Measurements from ENCODE around the gene ZBTB20. TPM values are rescaled to one million over a fixed set of nuclear protein-coding genes. Genes with fewer than 3 reads are reported as not detected.

The ZBTB20 gene
- total and polyA plus RNA-seq, 10 of the 15 experiments (the other 5 are each of a cell fraction or from before 2014, with no cell fraction given): 0.20 to 5.5 (median 2.2) TPM

DNA sequence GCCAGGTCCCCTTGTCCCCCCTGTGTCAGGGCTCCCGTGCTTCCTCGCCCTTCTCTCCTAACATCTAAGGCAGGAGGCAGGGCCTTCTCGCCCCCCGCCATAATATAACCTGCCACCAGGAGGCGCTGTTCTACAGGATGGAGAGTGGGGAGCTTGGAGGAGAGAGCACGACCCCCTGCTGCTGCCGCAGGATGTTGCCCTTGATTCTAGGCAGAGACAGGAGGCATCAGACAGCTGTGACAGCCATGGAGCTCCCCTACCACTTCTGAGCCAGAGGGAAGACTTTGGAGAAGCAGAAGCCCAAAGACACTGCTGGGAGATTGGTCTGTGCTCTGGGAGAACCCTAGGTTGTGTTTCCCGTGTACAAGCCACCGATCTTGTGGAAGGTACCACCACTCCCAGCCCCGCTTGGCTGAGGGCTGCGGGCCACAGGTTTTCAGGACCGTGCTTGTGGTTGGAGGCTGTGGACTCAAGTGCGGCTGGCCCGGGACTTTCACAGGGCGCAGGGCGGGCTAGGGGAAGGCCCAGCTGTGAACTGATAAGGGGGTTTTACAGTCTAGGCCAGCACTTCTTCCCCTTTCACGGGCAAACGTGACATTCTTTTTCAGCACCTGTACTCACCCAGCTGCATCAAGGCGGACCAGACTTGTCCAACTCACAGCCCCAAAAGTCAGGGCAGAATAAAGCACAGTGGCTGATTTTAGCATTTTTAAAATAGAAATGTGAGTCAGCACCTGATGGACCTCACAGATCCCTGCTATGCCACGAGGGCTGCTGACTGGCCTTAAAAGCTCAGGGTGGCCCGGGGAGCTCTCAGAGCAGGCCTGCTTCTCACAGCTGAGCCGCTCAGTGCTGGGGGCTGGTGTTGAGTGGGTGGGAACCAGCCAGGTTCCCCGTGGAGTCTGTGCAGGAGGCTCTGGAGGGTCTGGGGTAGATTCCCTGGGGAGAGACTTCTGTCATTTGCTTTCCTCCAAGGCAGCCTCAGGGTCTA, 855.9 kb downstream of the ZBTB20 start:
- FAIRE-seq: peak; percentile 95
- intact Hi-C loops (cut with micrococcal nuclease; ENCODE audit: unreplicated experiment): loop anchor here (1.0 to 2.0 kb wide), 5 partner anchors 42 to 139 kb away; no protein-coding TSS in a partner anchor
- 0% methylated on average over 23 of the region's 23 CpGs for WGBS (ENCODE audit: insufficient coverage, insufficient replicate concordance, low lambda C conversion rate, missing lambda C conversion rate)
- in situ Hi-C loops (cut with MboI): loop anchor here (5.0 kb wide), 1 partner anchor 126 kb away; no protein-coding TSS in a partner anchor
- DNase-seq (ENCODE audit: low read depth, low spot score): peak; percentile 79
- Histone ChIP-seq H3K9ac (ENCODE audit: control insufficient read depth, insufficient read depth, low read length) (peak overlapping the region; percentile 68), H3K9me3 (replicated peaks; ENCODE audit: control insufficient read depth, insufficient read depth, low read length) (no peaks in the 10 kb centered on the region), H4K20me1 (ENCODE audit: control insufficient read depth, insufficient read depth) (no peaks in the 10 kb centered on the region), H3K4me3 (no peak overlapping the region), H3K27ac (ENCODE audit: control insufficient read depth, insufficient read depth) (peak overlapping the region; percentile 88), H3K27me3 (replicated peaks in 1 of 2; ENCODE audit: control insufficient read depth in 2 of 2, insufficient read depth in 2 of 2, low read length in 1 of 2) (no peaks in the 10 kb centered on the region), H3K4me2 (ENCODE audit: control insufficient read depth, insufficient read depth) (peak overlapping the region; percentile 92), H3K79me2 (ENCODE audit: control insufficient read depth, insufficient read depth, low read length) (no peaks in the 10 kb centered on the region), H2AFZ (ENCODE audit: control insufficient read depth, low read depth, low read length) (peak overlapping the region; percentile 89), H3K36me3 (ENCODE audit: control insufficient read depth in 2 of 2, insufficient read depth in 2 of 2, low read length in 1 of 2) (no peaks in the 10 kb centered on the region), H3K4me1 (ENCODE audit: control insufficient read depth, insufficient read depth, low read length) (peaks cover 18% of the 10 kb centered on the region)
- BruUV-seq (replicated peaks): no TSS peak
- ChIA-PET RAD21 (ENCODE audit: unreplicated experiment) (interaction anchor here (0.6 to 5.6 kb wide), 34 partner anchors 9 to 447 kb away, joined by 3 to 80 read pairs (median 6); no protein-coding TSS in a partner anchor), CTCF (interaction anchor here (0.6 to 7.5 kb wide), 48 partner anchors 9 to 547 kb away, joined by 3 to 131 read pairs (median 5); no protein-coding TSS in a partner anchor), SMC1A (ENCODE audit: uncharacterized antibody, unreplicated experiment) (interaction anchor here (0.8 to 8.3 kb wide), 37 partner anchors 9 to 484 kb away, joined by 3 to 110 read pairs (median 6); no protein-coding TSS in a partner anchor), POLR2A (interaction anchor here (0.6 to 2.2 kb wide), 7 partner anchors 9 to 127 kb away, joined by 3 to 21 read pairs (median 6); no protein-coding TSS in a partner anchor)
- ATAC-seq: peak; percentile 95
- no peak; the same call in 1 of the 2 replicates for TF ChIP-seq RAD51 (IDR thresholded peaks at IDR 0.05)
- TF ChIP-seq ZNF274 (IDR thresholded peaks at IDR 0.05; ENCODE audit: insufficient read depth, insufficient read length): no peak
- no peak for TF ChIP-seq YBX1 (IDR thresholded peaks at IDR 0.05)
- no peak for TF ChIP-seq SMAD1 (IDR thresholded peaks at IDR 0.05; ENCODE audit: low read depth, partially characterized antibody)
- TF ChIP-seq SP1 (IDR thresholded peaks at IDR 0.05; ENCODE audit: low read depth, low read length): no peak
- TF ChIP-seq NR2C2 (IDR thresholded peaks at IDR 0.05; ENCODE audit: borderline replicate concordance, control insufficient read depth, insufficient read length, low read depth): no peak
- TF ChIP-seq ZBED1 (IDR thresholded peaks at IDR 0.05; ENCODE audit: borderline replicate concordance): no peak
- TF ChIP-seq CEBPB (IDR thresholded peaks at IDR 0.05; ENCODE audit: borderline replicate concordance in 1 of 2, low read depth in 2 of 2, low read length in 2 of 2): no peak
- TF ChIP-seq, protein P1, sequence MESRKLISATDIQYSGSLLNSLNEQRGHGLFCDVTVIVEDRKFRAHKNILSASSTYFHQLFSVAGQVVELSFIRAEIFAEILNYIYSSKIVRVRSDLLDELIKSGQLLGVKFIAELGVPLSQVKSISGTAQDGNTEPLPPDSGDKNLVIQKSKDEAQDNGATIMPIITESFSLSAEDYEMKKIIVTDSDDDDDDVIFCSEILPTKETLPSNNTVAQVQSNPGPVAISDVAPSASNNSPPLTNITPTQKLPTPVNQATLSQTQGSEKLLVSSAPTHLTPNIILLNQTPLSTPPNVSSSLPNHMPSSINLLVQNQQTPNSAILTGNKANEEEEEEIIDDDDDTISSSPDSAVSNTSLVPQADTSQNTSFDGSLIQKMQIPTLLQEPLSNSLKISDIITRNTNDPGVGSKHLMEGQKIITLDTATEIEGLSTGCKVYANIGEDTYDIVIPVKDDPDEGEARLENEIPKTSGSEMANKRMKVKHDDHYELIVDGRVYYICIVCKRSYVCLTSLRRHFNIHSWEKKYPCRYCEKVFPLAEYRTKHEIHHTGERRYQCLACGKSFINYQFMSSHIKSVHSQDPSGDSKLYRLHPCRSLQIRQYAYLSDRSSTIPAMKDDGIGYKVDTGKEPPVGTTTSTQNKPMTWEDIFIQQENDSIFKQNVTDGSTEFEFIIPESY (IDR thresholded peaks at IDR 0.05): no peak
- TF ChIP-seq ZNF687 (IDR thresholded peaks at IDR 0.05): no peak
- peak; percentile 13; the same call in 1 of the 3 replicates for TF ChIP-seq POU2F2 (IDR thresholded peaks at IDR 0.05; ENCODE audit: borderline replicate concordance, low read depth, low read length)
- no peak for TF ChIP-seq NFYB (IDR thresholded peaks at IDR 0.05; ENCODE audit: insufficient read depth, low read depth, low read length)
- no peak for TF ChIP-seq RFX5 (IDR thresholded peaks at IDR 0.05; ENCODE audit: low read depth, low read length)
